AG04450 (cell line): ENCODE measurements around the gene NHLH1. TPM values are rescaled to one million over a fixed set of nuclear protein-coding genes. Genes with fewer than 3 reads are reported as not detected.

Experiments used
- CTCF ChIA-PET: fragments of 300-600, 350-600 bp; formaldehyde crosslinking; extraction: SDS; loops from one replicate; lab custom pipeline; 2022; ENCODE audit warnings: antibody characterized with exemption, inconsistent platforms; lab: Charles Lee
- POLR2A ChIA-PET: fragments of 350-600 bp; formaldehyde crosslinking; extraction: SDS; loops from one replicate; lab custom pipeline; 2021; ENCODE audit warnings: antibody characterized with exemption, inconsistent platforms; lab: Yijun Ruan, JAX
- DNase-seq: peaks from one replicate; pipeline ENCODE4 v3.0.0-alpha.2; 2011; ENCODE audit warnings: low read depth, low spot score
- H3K27ac ChIP-seq: one replicate; pipeline ENCODE4 v1.5.1; 2012; ENCODE audit warnings: low read depth, low read length, control low read depth
- H3K27me3 ChIP-seq: one replicate; pipeline ENCODE4 v1.6.0; 2012; ENCODE audit warnings: low read length; ENCODE audit not compliant: control insufficient read depth, insufficient read depth
- H3K4me3 ChIP-seq: 2 replicates; pipeline ENCODE4 v1.5.1; 2011; ENCODE audit warnings: mild to moderate bottlenecking, low read depth, low read length, control low read depth
- H3K9me3 ChIP-seq: 2 replicates; pipeline ENCODE4 v1.5.1; 2012; ENCODE audit warnings: low read length; ENCODE audit not compliant: control insufficient read depth, insufficient read depth
- CTCF ChIP-seq: IDR thresholded peaks from 2 replicates; pipeline ENCODE4 v1.5.1; 2011; ENCODE audit warnings: low read depth, low read length, control low read depth, inconsistent platforms
- polyA plus RNA-seq: library from polyadenylated mRNA; depleted of rRNA; stranded (reverse); fragments of >200 nt; gene quantifications from 2 replicates; pipeline ENCODE4 v1.2.3, GENCODE V29; 2011

The NHLH1 gene
- polyA plus RNA-seq, 1 experiment: 0.35 TPM

- TF ChIP-seq CTCF: no peak
- no peak overlapping the region for H3K4me3 ChIP-seq
- H3K27me3 ChIP-seq: peaks cover 4% of the 10 kb centered on the region
- POLR2A ChIA-PET: no interaction called here
- no peak overlapping the region for H3K27ac ChIP-seq
- CTCF ChIA-PET: no interaction called here
- H3K9me3 ChIP-seq: no peaks in the 10 kb centered on the region; the same call in 1 of the 2 replicates
- no peak for DNase-seq
These were observed 48.0 kb downstream of the NHLH1 start for GRCh38 chr1:160414881-160415280.

GRCh38 chr1:160415696-160416290 is 48.9 kb downstream of the NHLH1 start:
- CTCF ChIA-PET: interaction anchor here (0.9 to 1.9 kb wide), 7 partner anchors 35 to 330 kb away, joined by 3 to 6 read pairs (median 4); no protein-coding TSS in a partner anchor
- POLR2A ChIA-PET: no interaction called here
- no peak for TF ChIP-seq CTCF

GRCh38 chr1:160416369-160416768 is 49.5 kb downstream of the NHLH1 start:
- peak; percentile 50 for TF ChIP-seq CTCF
- CTCF ChIA-PET: interaction anchor here (0.9 to 1.9 kb wide), 7 partner anchors 35 to 331 kb away, joined by 3 to 6 read pairs (median 4); no protein-coding TSS in a partner anchor
- Histone ChIP-seq H3K4me3 (no peak overlapping the region), H3K9me3 (no peaks in the 10 kb centered on the region; the same call in 1 of the 2 replicates), H3K27ac (no peak overlapping the region), H3K27me3 (no peaks in the 10 kb centered on the region)
- POLR2A ChIA-PET: no interaction called here
- DNase-seq: no peak

More at GRCh38 chr1:160415696-160416290, 48.9 kb downstream of the NHLH1 start:
- H3K9me3 ChIP-seq: no peaks in the 10 kb centered on the region; the same call in 1 of the 2 replicates
- H3K4me3 ChIP-seq: no peak overlapping the region
- no peaks in the 10 kb centered on the region for H3K27me3 ChIP-seq
- no peak for DNase-seq
- H3K27ac ChIP-seq: no peak overlapping the region

GRCh38 chr1:160418483-160418882 is 51.6 kb downstream of the NHLH1 start:
- ChIA-PET POLR2A (no interaction called here), CTCF (interaction anchor here (0.7 kb wide), 1 partner anchor 783 kb away, joined by 9 read pairs; no protein-coding TSS in a partner anchor)
- no peaks in the 10 kb centered on the region; the same call in 1 of the 2 replicates for H3K9me3 ChIP-seq
- H3K27me3 ChIP-seq: no peaks in the 10 kb centered on the region
- H3K27ac ChIP-seq: no peak overlapping the region
- TF ChIP-seq CTCF: no peak
- H3K4me3 ChIP-seq: no peak overlapping the region
- DNase-seq: no peak

- Histone ChIP-seq H3K27ac (no peak overlapping the region), H3K27me3 (no peaks in the 10 kb centered on the region), H3K9me3 (no peaks in the 10 kb centered on the region; the same call in 1 of the 2 replicates), H3K4me3 (no peak overlapping the region)
- TF ChIP-seq CTCF: no peak
- ChIA-PET POLR2A (no interaction called here), CTCF (no interaction called here)
- no peak for DNase-seq
These were observed 52.4 kb downstream of the NHLH1 start for GRCh38 chr1:160419150-160419837.
